Liver (tissue), 9 donors: ENCODE results near the gene CXCL11. TPM values are rescaled to one million over a fixed set of nuclear protein-coding genes. Genes with fewer than 3 reads are reported as not detected.

Experiments
- DNase-seq: peaks from one replicate; pipeline ENCODE4 v3.0.0-alpha.2; 2017; ENCODE audit warnings: low spot score
- H3K27ac ChIP-seq, 2 donors: one replicate each; pipeline ENCODE4 v1.7.0; 2013; ENCODE audit warnings: inconsistent platforms in 2 of 2, low read length in 2 of 2, control low read depth in 1 of 2, low read depth in 1 of 2, mild to moderate bottlenecking in 1 of 2
- H3K27me3 ChIP-seq, 4 donors: one replicate each; pipeline versions ENCODE4 v1.6.1 to v1.7.0; 2013; ENCODE audit warnings: low read length in 3 of 4, inconsistent platforms in 1 of 4, mild to moderate bottlenecking in 1 of 4, moderate library complexity in 1 of 4; ENCODE audit not compliant: control insufficient read depth in 4 of 4, insufficient read depth in 4 of 4
- H3K36me3 ChIP-seq, 4 donors: one replicate each; pipeline versions ENCODE4 v1.6.1 to v1.7.0; 2013; ENCODE audit warnings: low read length in 3 of 4, mild to moderate bottlenecking in 3 of 4, low read depth in 1 of 4, moderate library complexity in 1 of 4; ENCODE audit not compliant: control insufficient read depth in 4 of 4, insufficient read depth in 3 of 4
- H3K4me1 ChIP-seq, 4 donors: one replicate each; pipeline versions ENCODE4 v1.6.1 to v1.7.0; 2013; ENCODE audit warnings: low read length in 3 of 4, mild to moderate bottlenecking in 3 of 4, moderate library complexity in 1 of 4; ENCODE audit not compliant: control insufficient read depth in 4 of 4, insufficient read depth in 4 of 4
- H3K4me3 ChIP-seq, 3 donors: one replicate each; pipeline versions ENCODE4 v1.6.1 to v1.7.0; 2013; ENCODE audit warnings: low read length in 3 of 3, control low read depth in 1 of 3, low read depth in 1 of 3, mild to moderate bottlenecking in 1 of 3
- H3K9ac ChIP-seq, 2 donors: one replicate each; pipeline ENCODE4 v1.7.0; 2013; ENCODE audit warnings: low read length in 2 of 2, mild to moderate bottlenecking in 2 of 2, moderate library complexity in 2 of 2, control low read depth in 1 of 2, low read depth in 1 of 2
- H3K9me3 ChIP-seq, 4 donors: one replicate each; pipeline versions ENCODE4 v1.6.1 to v1.7.0; 2013; ENCODE audit warnings: low read length in 3 of 4; ENCODE audit not compliant: control insufficient read depth in 4 of 4
- EGR1 ChIP-seq, 2 donors: IDR thresholded peaks; 2 replicates each; pipeline ENCODE4 v1.6.1; 2016 to 2018; ENCODE audit warnings: antibody characterized with exemption in 2 of 2, low read depth in 2 of 2
- HNF4G ChIP-seq: IDR thresholded peaks from 2 replicates; pipeline ENCODE4 v1.6.1; 2016; ENCODE audit warnings: antibody characterized with exemption
- JUND ChIP-seq, 2 donors: IDR thresholded peaks; 2 replicates each; pipeline ENCODE4 v1.6.1; 2016; ENCODE audit warnings: antibody characterized with exemption in 2 of 2
- NR2F2 ChIP-seq: IDR thresholded peaks from 2 replicates; pipeline ENCODE4 v1.6.1; 2016; ENCODE audit warnings: antibody characterized with exemption
- YY1 ChIP-seq: IDR thresholded peaks from 2 replicates; pipeline ENCODE4 v1.6.1; 2016; ENCODE audit warnings: antibody characterized with exemption, mild to moderate bottlenecking
- WGBS: extraction: QIAGEN DNeasy Blood & Tissue Kit; methylation state at CpG from one replicate; pipeline ENCODE4 v1.1.7; 2013; 5-methylcytosine and 5-hydroxymethylcytosine counted together
- polyA plus RNA-seq, 2 donors: library from polyadenylated mRNA; stranded (reverse) in 1 of 2; unstranded in 1 of 2; fragments of 200-250 nt in 1 of 2; fragments of >200 nt in 1 of 2; fragmentation: Nextera tagmentation in 1 of 2; extraction: Ambion mirVana in 1 of 2; gene quantifications; one replicate each; pipeline versions ENCODE4 v1.2.1 to v1.2.3, GENCODE V29; 2013 to 2015
- total RNA-seq, 2 donors: library from RNA; depleted of rRNA; stranded (reverse); fragments of >200 nt; gene quantifications; one replicate each; pipeline ENCODE4 v1.2.3, GENCODE V29; 2014
- TF ChIP-seq, protein P1 (sequence below): IDR thresholded peaks from 2 replicates; pipeline ENCODE4 v1.6.1; 2016; ENCODE audit warnings: antibody characterized with exemption, mild to moderate bottlenecking
- TF ChIP-seq, protein P2 (sequence below): IDR thresholded peaks from 2 replicates; pipeline ENCODE4 v1.6.1; 2016; ENCODE audit warnings: antibody characterized with exemption
- TF ChIP-seq, protein P3 (sequence below): IDR thresholded peaks from 2 replicates; pipeline ENCODE4 v1.6.1; 2016; ENCODE audit warnings: antibody characterized with exemption
- TF ChIP-seq, protein P4 (sequence below): IDR thresholded peaks from 2 replicates; pipeline ENCODE4 v1.6.1; 2016; ENCODE audit warnings: antibody characterized with exemption
- TF ChIP-seq, protein P5 (sequence below): fragments of 150-350 bp; IDR thresholded peaks from 2 replicates; pipeline ENCODE4 v1.5.1; 2017; ENCODE audit warnings: improper control_type of control experiment, low read depth, low read length; ENCODE audit not compliant: missing input control
- donor health status: healthy.
- donor health status: healthy.
- donor health status: healthy.
- donor health status: healthy.
- donor health status: healthy.

CXCL11 gene
- total and polyA plus RNA-seq, 4 donors, result 0.27 to 0.79 TPM; not detected in 2

DNA sequence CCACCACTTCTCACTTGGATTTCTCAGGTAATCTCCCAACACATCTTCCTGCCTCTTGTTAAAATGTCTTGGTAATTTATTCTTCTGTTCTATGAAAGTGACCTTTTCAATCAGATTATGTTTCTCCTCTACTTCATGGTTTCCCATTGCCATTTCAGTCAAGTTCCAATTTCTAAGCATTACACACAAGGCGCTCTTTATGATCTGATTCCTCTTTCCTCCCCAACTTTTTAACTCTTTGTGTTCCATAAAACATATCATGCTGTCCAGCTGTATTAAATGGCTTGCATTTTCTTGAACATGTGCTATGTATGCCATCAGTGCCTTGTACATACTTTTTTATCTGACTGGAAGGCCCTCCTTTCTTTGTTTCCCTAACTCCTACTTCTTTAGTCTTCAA lies 25.6 kb upstream of the CXCL11 start:
- Histone ChIP-seq H3K9ac (no peak overlapping the region), H3K9me3 (no peaks in the 10 kb centered on the region), H3K4me3 (no peak overlapping the region), H3K36me3 (no peaks in the 10 kb centered on the region), H3K27me3 (no peaks in the 10 kb centered on the region), H3K27ac (no peak overlapping the region), H3K4me1 (peaks cover 0 to 18% (median 6%) of the 10 kb centered on the region in 4 donors)
- DNase-seq, result no peak
- TF ChIP-seq, protein P1, sequence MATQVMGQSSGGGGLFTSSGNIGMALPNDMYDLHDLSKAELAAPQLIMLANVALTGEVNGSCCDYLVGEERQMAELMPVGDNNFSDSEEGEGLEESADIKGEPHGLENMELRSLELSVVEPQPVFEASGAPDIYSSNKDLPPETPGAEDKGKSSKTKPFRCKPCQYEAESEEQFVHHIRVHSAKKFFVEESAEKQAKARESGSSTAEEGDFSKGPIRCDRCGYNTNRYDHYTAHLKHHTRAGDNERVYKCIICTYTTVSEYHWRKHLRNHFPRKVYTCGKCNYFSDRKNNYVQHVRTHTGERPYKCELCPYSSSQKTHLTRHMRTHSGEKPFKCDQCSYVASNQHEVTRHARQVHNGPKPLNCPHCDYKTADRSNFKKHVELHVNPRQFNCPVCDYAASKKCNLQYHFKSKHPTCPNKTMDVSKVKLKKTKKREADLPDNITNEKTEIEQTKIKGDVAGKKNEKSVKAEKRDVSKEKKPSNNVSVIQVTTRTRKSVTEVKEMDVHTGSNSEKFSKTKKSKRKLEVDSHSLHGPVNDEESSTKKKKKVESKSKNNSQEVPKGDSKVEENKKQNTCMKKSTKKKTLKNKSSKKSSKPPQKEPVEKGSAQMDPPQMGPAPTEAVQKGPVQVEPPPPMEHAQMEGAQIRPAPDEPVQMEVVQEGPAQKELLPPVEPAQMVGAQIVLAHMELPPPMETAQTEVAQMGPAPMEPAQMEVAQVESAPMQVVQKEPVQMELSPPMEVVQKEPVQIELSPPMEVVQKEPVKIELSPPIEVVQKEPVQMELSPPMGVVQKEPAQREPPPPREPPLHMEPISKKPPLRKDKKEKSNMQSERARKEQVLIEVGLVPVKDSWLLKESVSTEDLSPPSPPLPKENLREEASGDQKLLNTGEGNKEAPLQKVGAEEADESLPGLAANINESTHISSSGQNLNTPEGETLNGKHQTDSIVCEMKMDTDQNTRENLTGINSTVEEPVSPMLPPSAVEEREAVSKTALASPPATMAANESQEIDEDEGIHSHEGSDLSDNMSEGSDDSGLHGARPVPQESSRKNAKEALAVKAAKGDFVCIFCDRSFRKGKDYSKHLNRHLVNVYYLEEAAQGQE, result no peak
- TF ChIP-seq NR2F2 (no peak), JUND (IDR thresholded peaks at IDR 0.05) (no peak), HNF4G (no peak)
- TF ChIP-seq, protein P2, sequence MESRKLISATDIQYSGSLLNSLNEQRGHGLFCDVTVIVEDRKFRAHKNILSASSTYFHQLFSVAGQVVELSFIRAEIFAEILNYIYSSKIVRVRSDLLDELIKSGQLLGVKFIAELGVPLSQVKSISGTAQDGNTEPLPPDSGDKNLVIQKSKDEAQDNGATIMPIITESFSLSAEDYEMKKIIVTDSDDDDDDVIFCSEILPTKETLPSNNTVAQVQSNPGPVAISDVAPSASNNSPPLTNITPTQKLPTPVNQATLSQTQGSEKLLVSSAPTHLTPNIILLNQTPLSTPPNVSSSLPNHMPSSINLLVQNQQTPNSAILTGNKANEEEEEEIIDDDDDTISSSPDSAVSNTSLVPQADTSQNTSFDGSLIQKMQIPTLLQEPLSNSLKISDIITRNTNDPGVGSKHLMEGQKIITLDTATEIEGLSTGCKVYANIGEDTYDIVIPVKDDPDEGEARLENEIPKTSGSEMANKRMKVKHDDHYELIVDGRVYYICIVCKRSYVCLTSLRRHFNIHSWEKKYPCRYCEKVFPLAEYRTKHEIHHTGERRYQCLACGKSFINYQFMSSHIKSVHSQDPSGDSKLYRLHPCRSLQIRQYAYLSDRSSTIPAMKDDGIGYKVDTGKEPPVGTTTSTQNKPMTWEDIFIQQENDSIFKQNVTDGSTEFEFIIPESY, result no peak
- 86% methylated on average over 1 of the region's 1 CpG for WGBS

DNA sequence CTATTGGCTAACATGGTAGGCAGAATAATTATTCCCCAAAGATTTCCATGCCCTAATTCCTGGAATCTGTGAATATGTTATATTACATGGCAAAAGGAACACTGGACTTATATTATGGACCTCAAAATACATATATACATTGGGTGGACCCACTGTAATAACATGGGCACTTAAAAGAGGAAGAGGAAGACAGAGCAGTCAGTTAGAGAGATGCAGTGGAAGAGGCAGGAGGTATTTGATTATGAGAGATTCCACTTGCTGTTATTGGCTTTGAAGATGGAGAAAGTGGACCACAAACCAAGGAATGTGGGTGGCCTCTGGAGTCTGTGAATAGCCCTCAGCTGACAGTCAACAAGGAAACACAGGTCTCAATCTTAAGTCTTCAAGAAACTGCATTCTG lies 24.6 kb upstream of the CXCL11 start:
- Histone ChIP-seq H3K9ac (no peak overlapping the region), H3K4me1 (peaks cover 0 to 18% (median 6%) of the 10 kb centered on the region in 4 donors), H3K4me3 (no peak overlapping the region), H3K27ac (no peak overlapping the region), H3K27me3 (no peaks in the 10 kb centered on the region), H3K36me3 (no peaks in the 10 kb centered on the region), H3K9me3 (no peaks in the 10 kb centered on the region)
- no peak for DNase-seq
- TF ChIP-seq, protein P3, sequence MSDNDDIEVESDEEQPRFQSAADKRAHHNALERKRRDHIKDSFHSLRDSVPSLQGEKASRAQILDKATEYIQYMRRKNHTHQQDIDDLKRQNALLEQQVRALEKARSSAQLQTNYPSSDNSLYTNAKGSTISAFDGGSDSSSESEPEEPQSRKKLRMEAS, result no peak
- TF ChIP-seq HNF4G (no peak), YY1 (no peak), EGR1 (IDR thresholded peaks at IDR 0.05; ENCODE audit: low read depth in 2 of 2) (no peak)
- TF ChIP-seq, protein P4, sequence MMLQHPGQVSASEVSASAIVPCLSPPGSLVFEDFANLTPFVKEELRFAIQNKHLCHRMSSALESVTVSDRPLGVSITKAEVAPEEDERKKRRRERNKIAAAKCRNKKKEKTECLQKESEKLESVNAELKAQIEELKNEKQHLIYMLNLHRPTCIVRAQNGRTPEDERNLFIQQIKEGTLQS, result no peak
- TF ChIP-seq, protein P5, sequence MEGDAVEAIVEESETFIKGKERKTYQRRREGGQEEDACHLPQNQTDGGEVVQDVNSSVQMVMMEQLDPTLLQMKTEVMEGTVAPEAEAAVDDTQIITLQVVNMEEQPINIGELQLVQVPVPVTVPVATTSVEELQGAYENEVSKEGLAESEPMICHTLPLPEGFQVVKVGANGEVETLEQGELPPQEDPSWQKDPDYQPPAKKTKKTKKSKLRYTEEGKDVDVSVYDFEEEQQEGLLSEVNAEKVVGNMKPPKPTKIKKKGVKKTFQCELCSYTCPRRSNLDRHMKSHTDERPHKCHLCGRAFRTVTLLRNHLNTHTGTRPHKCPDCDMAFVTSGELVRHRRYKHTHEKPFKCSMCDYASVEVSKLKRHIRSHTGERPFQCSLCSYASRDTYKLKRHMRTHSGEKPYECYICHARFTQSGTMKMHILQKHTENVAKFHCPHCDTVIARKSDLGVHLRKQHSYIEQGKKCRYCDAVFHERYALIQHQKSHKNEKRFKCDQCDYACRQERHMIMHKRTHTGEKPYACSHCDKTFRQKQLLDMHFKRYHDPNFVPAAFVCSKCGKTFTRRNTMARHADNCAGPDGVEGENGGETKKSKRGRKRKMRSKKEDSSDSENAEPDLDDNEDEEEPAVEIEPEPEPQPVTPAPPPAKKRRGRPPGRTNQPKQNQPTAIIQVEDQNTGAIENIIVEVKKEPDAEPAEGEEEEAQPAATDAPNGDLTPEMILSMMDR, result no peak
